ENCODE measurements around the gene ALPL. TPM values are rescaled to one million over a fixed set of nuclear protein-coding genes. Genes with fewer than 3 reads are reported as not detected.

ALPL gene
- total and polyA plus RNA-seq, 9 of the 15 experiments (the other 6 are each of a cell fraction or from before 2014, with no cell fraction given): 0.04 to 0.38 (median 0.18) TPM; not detected in 4

DNA sequence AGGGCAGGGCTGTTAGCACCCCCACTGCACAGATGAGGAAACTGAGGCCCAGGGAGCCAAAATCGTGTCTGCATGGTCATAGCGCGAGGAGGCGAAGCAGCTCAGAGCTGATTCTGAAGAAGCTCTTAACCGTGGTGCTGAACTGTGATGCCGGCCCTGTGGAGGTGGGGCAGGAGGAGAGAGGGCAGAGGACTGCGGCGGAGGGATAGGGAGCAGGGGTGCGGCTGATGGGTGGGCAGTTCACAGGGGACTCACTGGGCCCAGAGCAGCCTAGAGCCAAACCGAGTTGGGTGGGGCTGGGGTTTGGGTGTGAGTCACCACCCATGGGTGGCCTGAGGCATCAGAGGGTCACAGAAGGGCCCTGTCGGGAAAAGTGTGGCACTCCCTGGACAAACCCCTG lies 85.3 kb downstream of the ALPL start (continued):
- no peak for TF ChIP-seq ZNF395 (CRISPR knock-in tag; IDR thresholded peaks at IDR 0.05)
- no peak for TF ChIP-seq ZNF224 (CRISPR knock-in tag; IDR thresholded peaks at IDR 0.05)
- TF ChIP-seq MIER1 (IDR thresholded peaks at IDR 0.05; ENCODE audit: low read depth): peak; percentile 33; the same call in 1 of the 2 replicates
- 0 out of 2 replicates have a peak, but pooled peaks have one; percentile 31 for TF ChIP-seq FOSL1 (tag; conservative IDR thresholded peaks at IDR 0.05)
- TF ChIP-seq, protein P1, sequence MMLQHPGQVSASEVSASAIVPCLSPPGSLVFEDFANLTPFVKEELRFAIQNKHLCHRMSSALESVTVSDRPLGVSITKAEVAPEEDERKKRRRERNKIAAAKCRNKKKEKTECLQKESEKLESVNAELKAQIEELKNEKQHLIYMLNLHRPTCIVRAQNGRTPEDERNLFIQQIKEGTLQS (IDR thresholded peaks at IDR 0.05): peak; percentile 54; the same call in 1 of the 2 replicates
- TF ChIP-seq, protein P1 (CRISPR knock-in tag; conservative IDR thresholded peaks at IDR 0.05): no peak
- TF ChIP-seq ZBTB49 (CRISPR knock-in tag; IDR thresholded peaks at IDR 0.05; ENCODE audit: borderline replicate concordance): no peak
